ENCODE results near the gene PRIMA1.
"Not testable (repeated sequence)": the region's sequence is repeated elsewhere in the genome, so short reads cannot be mapped to it uniquely, and the experiment has no call there.

Gene PRIMA1, protein sequence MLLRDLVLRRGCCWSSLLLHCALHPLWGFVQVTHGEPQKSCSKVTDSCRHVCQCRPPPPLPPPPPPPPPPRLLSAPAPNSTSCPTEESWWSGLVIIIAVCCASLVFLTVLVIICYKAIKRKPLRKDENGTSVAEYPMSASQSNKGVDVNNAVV

DNA sequence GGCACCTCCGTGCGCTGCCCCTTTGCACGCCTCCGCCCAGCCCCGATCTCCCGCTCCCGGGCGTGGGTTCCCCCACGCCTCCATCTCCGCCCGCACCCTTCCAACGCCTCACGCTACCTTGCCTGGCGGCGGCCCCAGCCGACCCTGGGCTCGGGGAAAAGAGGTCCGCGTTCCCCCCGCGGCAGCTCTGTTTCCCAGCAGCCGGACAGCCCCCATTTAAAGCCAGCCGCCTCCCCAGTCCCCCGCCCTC lies at the start of gene PRIMA1:
Gene PRIMA1 (minus strand): TSS at position 193 of the 250 bp plus-strand sequence. CDS start 767 bp downstream, outside the sequence.
- no peak for DNase-seq

- DNase-seq = no peak
Observed at GRCh38 chr14:93834699-93835371, 46.5 kb upstream of the PRIMA1 start.

GRCh38 chr14:93832665-93833064 lies 44.4 kb upstream of the PRIMA1 start:
- no peak for DNase-seq

DNA sequence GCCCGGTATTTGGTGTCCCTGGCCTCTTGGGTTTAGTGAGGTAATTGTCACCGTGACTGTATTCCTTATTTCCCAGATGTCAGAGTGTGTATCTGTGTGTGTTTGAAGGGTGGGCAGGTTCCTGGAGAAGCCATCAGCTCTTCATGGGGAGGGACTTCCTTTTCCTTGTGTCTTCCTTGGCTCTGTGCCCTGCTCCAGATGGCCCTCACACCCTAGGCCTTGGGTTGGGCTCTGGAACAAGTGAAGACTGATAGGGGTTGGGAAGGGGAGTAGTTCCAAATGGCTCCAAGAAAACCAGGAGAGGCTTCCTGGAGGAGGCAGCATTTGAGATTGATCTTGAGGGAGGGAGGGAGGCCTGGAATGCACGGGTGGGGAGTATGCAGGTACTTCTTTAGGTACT lies 43.8 kb upstream of the PRIMA1 start:
- DNase-seq = no peak

GRCh38 chr14:93830753-93831461 lies 42.6 kb upstream of the PRIMA1 start:
- no peak for DNase-seq

DNA sequence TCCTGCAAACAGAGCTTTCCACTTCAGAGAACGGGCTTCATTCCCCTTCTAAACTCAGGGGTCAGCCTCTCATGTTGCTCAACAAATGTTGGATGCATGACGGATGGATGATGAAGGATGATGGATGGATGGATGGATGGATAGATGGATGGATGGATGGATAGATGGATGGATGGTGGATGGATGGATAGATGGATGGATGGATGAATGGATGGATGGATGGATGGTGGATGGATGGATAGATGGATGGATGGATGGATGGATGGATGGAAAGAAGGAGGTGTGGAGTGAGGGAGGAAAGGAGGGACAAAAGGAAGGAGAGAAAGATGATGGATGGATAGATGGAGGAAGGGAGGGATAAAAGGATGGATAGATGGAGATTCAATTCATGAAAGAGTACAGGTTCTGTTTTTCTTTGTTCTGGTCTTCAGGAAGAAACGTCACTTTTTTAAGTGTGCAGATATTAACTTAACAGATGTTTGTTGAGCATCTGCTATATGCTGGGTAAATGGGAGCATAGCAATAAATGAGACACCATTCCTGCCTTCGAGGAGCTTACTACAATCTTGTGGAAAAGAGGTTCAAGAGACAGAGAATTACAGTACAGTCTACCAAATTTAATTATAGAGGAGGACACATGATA lies 41.7 kb upstream of the PRIMA1 start:
- DNase-seq = no peak

DNA sequence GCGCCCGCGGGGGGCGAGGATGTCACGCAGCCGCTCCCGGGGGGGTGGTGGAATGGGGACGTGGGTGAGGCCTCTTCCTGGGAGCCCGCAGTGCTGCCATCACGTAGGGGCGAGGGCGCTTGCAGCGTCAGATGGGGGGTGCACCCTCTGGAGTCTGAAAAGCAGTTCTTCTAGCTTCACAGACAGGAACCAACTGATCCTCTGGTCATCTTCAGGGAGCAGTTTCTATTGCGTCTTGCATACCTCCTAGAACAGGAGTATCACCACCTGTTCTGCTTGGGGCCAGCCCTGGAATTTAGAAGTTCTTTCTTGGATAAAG lies 36.9 kb upstream of the PRIMA1 start:
- DNase-seq = no peak

DNA sequence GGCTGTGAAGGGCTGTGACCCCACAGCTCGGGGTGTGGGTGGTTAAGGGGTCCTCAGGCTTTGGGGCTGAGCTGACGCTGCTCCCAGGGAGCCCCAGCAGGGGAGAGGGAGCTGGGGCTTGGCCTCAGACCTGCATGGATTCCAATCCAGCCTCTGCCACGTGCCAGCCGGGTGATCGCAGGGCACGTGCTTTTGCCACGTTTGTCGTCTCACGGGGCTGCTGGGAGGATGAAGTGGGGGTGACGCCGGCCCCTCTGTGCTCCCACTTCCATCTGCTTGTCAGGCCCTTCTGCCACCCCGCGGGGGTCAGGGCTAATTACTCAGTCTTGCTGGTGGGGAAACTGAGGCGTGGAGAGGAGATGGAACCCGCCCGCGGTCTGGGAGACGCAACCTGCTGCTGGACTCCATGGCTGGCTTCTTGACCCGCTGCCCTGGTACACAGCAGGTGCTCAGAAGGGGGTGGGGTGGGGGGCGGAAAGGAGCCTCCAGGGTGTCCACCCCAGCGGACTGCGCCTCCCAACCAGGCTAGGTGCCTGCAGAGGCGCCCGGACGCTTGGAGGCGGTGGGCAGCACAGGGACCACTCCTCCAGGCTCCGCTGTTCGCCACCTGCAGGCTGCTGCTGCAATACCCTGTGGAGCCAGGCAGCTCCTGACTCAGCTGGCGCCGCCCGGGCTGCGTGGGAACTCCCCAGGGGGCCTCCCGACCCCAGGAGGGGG lies 36.4 kb upstream of the PRIMA1 start:
- no peak for DNase-seq

GRCh38 chr14:93824076-93824475 lies 35.8 kb upstream of the PRIMA1 start:
- DNase-seq = no peak

DNA sequence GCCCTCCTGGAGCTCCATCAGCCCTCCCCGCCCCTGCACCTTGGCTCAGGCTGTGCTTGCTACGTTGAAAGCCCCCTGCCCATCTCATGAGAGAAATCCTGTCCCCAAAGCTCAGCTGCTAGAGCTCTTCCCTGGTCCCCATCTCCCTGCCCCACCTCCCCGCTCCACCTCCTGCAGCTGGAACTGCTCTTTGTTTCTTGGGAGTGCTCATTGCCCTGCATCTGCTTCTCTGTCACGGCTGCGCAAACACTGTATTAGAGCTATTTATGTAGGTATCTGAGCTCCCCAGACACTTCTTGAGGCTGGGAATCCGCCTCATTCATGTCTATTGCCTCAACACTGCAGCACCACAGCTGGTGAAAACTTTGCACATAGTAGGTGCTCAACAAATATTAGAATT lies 32.8 kb upstream of the PRIMA1 start:
- DNase-seq = no peak

DNA sequence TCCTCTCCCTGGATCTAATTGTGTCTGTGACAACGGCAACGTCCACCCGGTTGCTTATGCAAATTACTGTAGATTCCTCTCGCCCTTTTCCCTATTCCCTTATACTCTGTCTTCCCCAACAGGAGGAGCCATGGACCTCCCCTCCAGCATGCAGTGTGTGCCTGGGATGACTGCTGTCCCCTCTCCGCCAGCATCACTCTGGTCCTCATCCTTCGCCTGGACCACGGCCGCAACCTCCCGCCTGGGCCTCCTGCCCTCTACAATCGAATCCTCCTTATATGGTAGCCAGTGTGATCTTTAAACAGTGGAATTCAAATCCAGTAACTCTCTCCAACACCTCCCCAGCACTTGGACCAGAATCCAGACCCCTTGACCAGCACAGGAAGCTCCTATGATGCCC lies 30.6 kb upstream of the PRIMA1 start:
- no peak for DNase-seq

GRCh38 chr14:93811676-93812075 lies 23.4 kb upstream of the PRIMA1 start:
- no peak for DNase-seq

DNA sequence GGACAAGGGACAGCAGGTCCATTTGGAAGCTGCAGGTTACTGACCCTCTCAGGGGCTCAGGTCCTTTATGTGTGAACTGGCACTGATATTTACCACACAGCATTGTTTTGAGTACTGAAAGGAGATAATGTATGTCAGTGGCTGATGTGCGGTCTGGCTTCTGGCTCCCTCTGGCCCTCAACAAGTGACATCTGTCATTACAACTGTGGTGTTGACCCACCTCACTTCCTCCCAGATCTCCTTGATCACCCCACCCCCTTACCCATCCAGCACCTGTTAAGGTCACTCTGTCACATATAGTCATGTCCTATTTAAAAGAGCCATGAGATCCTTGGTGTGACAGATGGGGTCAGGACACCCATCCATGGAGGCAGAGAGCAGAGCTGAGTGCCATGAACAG lies 22.7 kb upstream of the PRIMA1 start:
- DNase-seq = no peak

- DNase-seq = not testable (repeated sequence)
Observed at GRCh38 chr14:93809491-93810420, 21.5 kb upstream of the PRIMA1 start.

DNA sequence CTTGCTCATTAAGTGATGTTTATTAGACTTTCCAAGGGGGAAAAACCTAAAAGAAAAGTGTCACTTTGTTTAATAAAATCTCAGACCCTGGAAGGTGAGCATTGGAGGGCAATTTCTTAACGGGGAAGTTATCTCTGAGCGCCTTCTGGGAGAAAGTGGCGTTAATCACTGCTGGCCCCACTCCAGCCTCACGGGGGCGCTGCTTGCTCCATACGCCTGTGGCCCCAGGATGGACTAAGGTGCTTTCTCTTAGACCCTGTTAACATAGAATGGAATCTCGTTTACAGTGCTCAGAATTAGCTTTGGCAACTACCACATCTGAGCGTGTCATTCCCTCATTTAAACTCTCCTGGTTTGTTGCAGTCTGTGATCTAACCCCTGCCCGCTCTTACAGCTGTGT lies 16.4 kb upstream of the PRIMA1 start:
- no peak for DNase-seq

GRCh38 chr14:93803408-93804318 lies 15.4 kb upstream of the PRIMA1 start:
- DNase-seq = no peak

- no peak for DNase-seq
Observed at GRCh38 chr14:93799989-93800921, 12.0 kb upstream of the PRIMA1 start.

DNA sequence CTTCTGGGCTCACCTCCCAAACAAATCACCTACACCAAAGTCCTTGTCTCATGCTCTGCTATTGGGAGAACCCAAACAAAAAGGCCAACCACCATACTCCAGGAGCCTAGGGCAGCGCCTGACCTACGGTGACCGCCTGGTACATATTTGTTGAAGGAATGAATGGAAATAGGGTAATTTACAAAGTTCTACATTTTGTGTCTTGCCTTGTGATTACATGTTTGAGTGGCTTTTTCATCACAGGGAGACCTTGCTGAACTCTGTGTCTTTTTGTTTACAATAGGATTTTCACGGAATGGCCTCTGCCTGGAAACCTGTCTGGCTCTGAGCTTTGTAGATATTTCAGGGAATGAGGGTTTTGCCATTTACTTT lies 11.3 kb upstream of the PRIMA1 start:
- no peak for DNase-seq

- DNase-seq = no peak
Observed at GRCh38 chr14:93797536-93797935, 9.3 kb upstream of the PRIMA1 start.

GRCh38 chr14:93797071-93797470 lies 8.8 kb upstream of the PRIMA1 start:
- DNase-seq = no peak
